Endothelial cell of umbilical vein (primary cell): ENCODE data around the gene FOXJ2. TPM values are rescaled to one million over a fixed set of nuclear protein-coding genes. Genes with fewer than 3 reads are reported as not detected.

Experiments
- BruUV-seq: library from RNA; stranded (reverse); fragments of 400-500 nt; replicated peaks from 2 replicates; lab custom pipeline; 2021; lab: Mats Ljungman, UMichigan
- CTCF ChIA-PET: fragments of 300-600, 350-600 bp; sonication (Branson Sonifier 250); formaldehyde crosslinking; loops from one replicate; lab custom pipeline; 2021; ENCODE audit warnings: antibody characterized with exemption, inconsistent platforms; lab: Charles Lee
- POLR2A ChIA-PET: fragments of 300-600, 350-600 bp; sonication (Branson Sonifier 250); formaldehyde crosslinking; loops from one replicate; lab custom pipeline; 2021; ENCODE audit warnings: antibody characterized with exemption, inconsistent platforms; lab: Charles Lee
- DNase-seq: peaks from one replicate; pipeline ENCODE4 v3.0.0-alpha.2; 2011; ENCODE audit warnings: low read depth, low spot score
- FAIRE-seq: peaks from 2 replicates; lab custom pipeline; 2011; peaks lifted over from hg19 to GRCh38; lab: Jason Lieb, UNC
- H2AFZ ChIP-seq: 2 replicates; pipeline ENCODE4 v1.6.0; 2012; ENCODE audit warnings: low read depth, low read length, control low read depth, inconsistent platforms
- H3K27ac ChIP-seq: 2 replicates; pipeline ENCODE4 v1.5.1; 2011; ENCODE audit warnings: low read depth, mild to moderate bottlenecking, control low read depth, low read length, moderate library complexity; ENCODE audit not compliant: insufficient read depth
- H3K27me3 ChIP-seq, 2 experiments: 2 replicates each; pipeline versions ENCODE4 v1.6.0 to v1.6.1; 2011; ENCODE audit warnings: low read length in 2 of 2, mixed read lengths in 1 of 2; ENCODE audit not compliant: control insufficient read depth in 2 of 2, insufficient read depth in 2 of 2
- H3K36me3 ChIP-seq, 2 experiments: 2 replicates in 1 of 2; 3 replicates in 1 of 2; pipeline ENCODE4 v1.5.1; 2011; ENCODE audit warnings: low read length in 2 of 2, mild to moderate bottlenecking in 1 of 2, moderate library complexity in 1 of 2; ENCODE audit not compliant: control insufficient read depth in 2 of 2, insufficient read depth in 2 of 2; ENCODE audit errors: extremely low read depth in 1 of 2
- H3K4me1 ChIP-seq: 3 replicates; pipeline ENCODE4 v1.5.1; 2011; ENCODE audit warnings: mild to moderate bottlenecking, low read length; ENCODE audit not compliant: control insufficient read depth, insufficient read depth; ENCODE audit errors: extremely low read depth
- H3K4me2 ChIP-seq: 2 replicates; pipeline ENCODE4 v1.6.1; 2011; ENCODE audit warnings: low read length, control low read depth, mixed read lengths; ENCODE audit not compliant: insufficient read depth
- H3K4me3 ChIP-seq, 3 experiments: fragments of 200-600 bp in 1 of 3; sonication (generic), shearing (Covaris generic) in 1 of 3; replicated peaks in 1 of 3; 2 replicates each; pipeline ENCODE4 v1.5.1; 2011 to 2016; ENCODE audit warnings: control low read depth in 3 of 3, low read length in 3 of 3, mild to moderate bottlenecking in 2 of 3, inconsistent platforms in 1 of 3, low read depth in 1 of 3, moderate library complexity in 1 of 3; ENCODE audit not compliant: insufficient read depth in 1 of 3
- H3K79me2 ChIP-seq: 2 replicates; pipeline ENCODE4 v1.6.0; 2012; ENCODE audit warnings: low read length, inconsistent platforms; ENCODE audit not compliant: control insufficient read depth, insufficient read depth
- H3K9ac ChIP-seq: replicated peaks from 2 replicates; pipeline ENCODE3; 2011; ENCODE audit warnings: low read length, control low read depth; ENCODE audit not compliant: insufficient read depth; ENCODE audit errors: extremely low read depth
- H3K9me1 ChIP-seq: replicated peaks from 3 replicates; pipeline ENCODE4 v1.6.0; 2011; ENCODE audit warnings: mild to moderate bottlenecking, low read length; ENCODE audit not compliant: control insufficient read depth, insufficient read depth; ENCODE audit errors: extremely low read depth
- H3K9me3 ChIP-seq: replicated peaks from 2 replicates; pipeline ENCODE4 v1.5.1; 2012; ENCODE audit warnings: low read length, inconsistent platforms; ENCODE audit not compliant: control insufficient read depth, insufficient read depth
- H4K20me1 ChIP-seq: replicated peaks from 2 replicates; pipeline ENCODE3; 2011; ENCODE audit warnings: mild to moderate bottlenecking, low read length; ENCODE audit not compliant: control insufficient read depth, insufficient read depth; ENCODE audit errors: extremely low read depth
- EZH2 ChIP-seq: IDR thresholded peaks from 2 replicates; pipeline ENCODE4 v1.6.1; 2012; ENCODE audit warnings: borderline replicate concordance, low read depth, mild to moderate bottlenecking, moderate library complexity, low read length, inconsistent platforms; ENCODE audit not compliant: severe bottlenecking
- FOS ChIP-seq: IDR thresholded peaks from 2 replicates; pipeline ENCODE4 v1.6.1; 2011; ENCODE audit warnings: mild to moderate bottlenecking, low read length, moderate library complexity, borderline replicate concordance; ENCODE audit not compliant: insufficient read depth
- JUN ChIP-seq: IDR thresholded peaks from 2 replicates; pipeline ENCODE4 v1.6.1; 2011; ENCODE audit warnings: borderline replicate concordance, low read depth; ENCODE audit not compliant: insufficient read length, insufficient read depth
- POLR2A ChIP-seq: IDR thresholded peaks from 2 replicates; pipeline ENCODE4 v1.6.1; 2012; ENCODE audit warnings: low read depth, mild to moderate bottlenecking, control low read depth, low read length
- dilution Hi-C: fragments of 300-500 bp; cut with MboI; formaldehyde crosslinking; loops from one replicate; pipeline ENCODE4 v1.15.0; 2019; ENCODE audit warnings: low sequenced_read_pairs; ENCODE audit not compliant: extremely low pct_ligation_motif_present
- intact Hi-C: fragments of 100-400 bp; cut with micrococcal nuclease; formaldehyde crosslinking; loops from one replicate; pipeline ENCODE4 v1.10.0; 2022
- polyA plus RNA-seq, 4 experiments: library from polyadenylated mRNA; depleted of rRNA in 3 of 4; stranded (reverse) in 3 of 4; unstranded in 1 of 4; fragments of >200 nt; gene quantifications; 2 replicates each; pipeline versions ENCODE4 v1.2.1 to v1.2.3, GENCODE V29; 2011 to 2012; ENCODE audit warnings: missing spikeins in 1 of 4
- total RNA-seq: library from RNA; stranded (reverse); gene quantifications from 2 replicates; pipeline ENCODE4 v1.2.3, GENCODE V29; 2021
- TF ChIP-seq, protein P1 (sequence below): IDR thresholded peaks from 2 replicates; pipeline ENCODE4 v1.6.1; 2011; ENCODE audit not compliant: insufficient read depth, insufficient read length

FOXJ2 gene
- total and polyA plus RNA-seq, 2 donors (not counting 3 experiments of a cell fraction or from before 2014, with no cell fraction given), result 6.2 to 13.9 TPM

DNA sequence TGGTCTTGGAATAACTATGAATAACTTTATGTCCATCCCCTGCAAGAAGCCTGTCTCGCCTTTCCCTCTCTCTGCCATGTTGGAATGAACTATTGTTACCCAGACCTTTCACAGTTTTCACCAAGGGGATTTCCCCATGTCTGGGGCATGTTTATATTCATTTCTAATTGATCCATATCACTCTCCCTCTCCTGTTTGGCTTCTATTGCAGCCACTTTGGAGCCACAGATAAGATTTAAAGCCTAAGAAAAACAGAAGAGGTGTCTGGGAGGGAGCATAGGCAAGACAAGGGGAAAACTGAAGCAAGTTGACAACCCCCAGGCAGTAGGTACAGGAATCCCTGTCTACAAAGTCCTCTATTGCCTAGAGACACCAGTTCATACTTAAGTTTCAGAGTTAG is 41.0 kb upstream of the FOXJ2 start:
- Histone ChIP-seq H3K4me1 (peaks cover 11% of the 10 kb centered on the region), H3K9ac (no peak overlapping the region), H3K79me2 (no peaks in the 10 kb centered on the region), H3K4me2 (no peak overlapping the region), H4K20me1 (no peaks in the 10 kb centered on the region), H3K9me3 (no peaks in the 10 kb centered on the region), H2AFZ (no peak overlapping the region), H3K9me1 (no peaks in the 10 kb centered on the region), H3K36me3 (no peaks in the 10 kb centered on the region), H3K4me3 (no peak overlapping the region), H3K27me3 (no peaks in the 10 kb centered on the region), H3K27ac (no peak overlapping the region)
- CTCF ChIA-PET, result interaction anchor here (0.6 to 5.7 kb wide), 4 partner anchors 21 to 58 kb away, joined by 3 to 132 read pairs (median 24); partner anchors contain the start of gene SLC2A3
- BruUV-seq, result no TSS peak
- no peak for FAIRE-seq
- peak; percentile 17 for DNase-seq
- TF ChIP-seq, protein P1, sequence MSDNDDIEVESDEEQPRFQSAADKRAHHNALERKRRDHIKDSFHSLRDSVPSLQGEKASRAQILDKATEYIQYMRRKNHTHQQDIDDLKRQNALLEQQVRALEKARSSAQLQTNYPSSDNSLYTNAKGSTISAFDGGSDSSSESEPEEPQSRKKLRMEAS, result no peak
- no peak for TF ChIP-seq FOS
- no peak for TF ChIP-seq JUN
- no peak for TF ChIP-seq POLR2A
- no peak for TF ChIP-seq EZH2
- POLR2A ChIA-PET, result interaction anchor here (1.0 kb wide), 1 partner anchor 56 kb away, joined by 3 read pairs; the partner anchor contains the start of gene SLC2A3
- dilution Hi-C loops, result no loop called here
- intact Hi-C loops, result loop anchor here (10.0 kb wide), 1 partner anchor 317 kb away; no protein-coding TSS in a partner anchor

GRCh38 chr12:7994731-7995205 is 37.7 kb upstream of the FOXJ2 start:
- Histone ChIP-seq H3K27ac (no peak overlapping the region), H3K36me3 (no peaks in the 10 kb centered on the region), H3K4me1 (peaks cover 4% of the 10 kb centered on the region), H3K9ac (no peak overlapping the region), H3K4me2 (no peak overlapping the region), H2AFZ (no peak overlapping the region), H3K27me3 (no peaks in the 10 kb centered on the region), H4K20me1 (no peaks in the 10 kb centered on the region), H3K9me1 (no peaks in the 10 kb centered on the region), H3K79me2 (no peaks in the 10 kb centered on the region), H3K9me3 (no peaks in the 10 kb centered on the region), H3K4me3 (no peak overlapping the region)
- FAIRE-seq (peak; percentile 49), DNase-seq (no peak)
- ChIA-PET POLR2A (no interaction called here), CTCF (interaction anchor here (0.8 to 5.7 kb wide), 13 partner anchors 12 to 164 kb away, joined by 3 to 132 read pairs (median 3); partner anchors contain the start of gene SLC2A3)
- no TSS peak for BruUV-seq
- dilution Hi-C loops, result no loop called here
- intact Hi-C loops, result loop anchor here (1.0 to 10.0 kb wide), 5 partner anchors 34 to 320 kb away; no protein-coding TSS in a partner anchor
- TF ChIP-seq JUN (no peak), FOS (peak; percentile 61)
